Fibroblast of gingiva (primary cell): ENCODE data around the gene TMA7.

ENCODE experiments used
- DNase-seq: peaks from one replicate; pipeline ENCODE4 v3.0.0-alpha.2; 2011; ENCODE audit warnings: low read depth

TMA7 gene

GRCh38 chr3:48409291-48410201, 30.5 kb upstream of the TMA7 start:
- DNase-seq: no peak

- DNase-seq: no peak
Measured at GRCh38 chr3:48410205-48411040, 29.6 kb upstream of the TMA7 start.

- DNase-seq: no peak
Measured at GRCh38 chr3:48411041-48411588, 28.9 kb upstream of the TMA7 start.

GRCh38 chr3:48411606-48412374, 28.3 kb upstream of the TMA7 start:
- DNase-seq: no peak

GRCh38 chr3:48412375-48413001, 27.6 kb upstream of the TMA7 start:
- no peak for DNase-seq

GRCh38 chr3:48413086-48413485, 27.0 kb upstream of the TMA7 start:
- no peak for DNase-seq

GRCh38 chr3:48413611-48414010, 26.4 kb upstream of the TMA7 start:
- no peak for DNase-seq

- DNase-seq: no peak
Measured at GRCh38 chr3:48414376-48415250, 25.4 kb upstream of the TMA7 start.

- no peak for DNase-seq
Measured at GRCh38 chr3:48415251-48415953, 24.7 kb upstream of the TMA7 start.

GRCh38 chr3:48416091-48416505, 24.0 kb upstream of the TMA7 start:
- DNase-seq: no peak

GRCh38 chr3:48416546-48416945, 23.5 kb upstream of the TMA7 start:
- no peak for DNase-seq

GRCh38 chr3:48417529-48418108, 22.4 kb upstream of the TMA7 start:
- no peak for DNase-seq

- DNase-seq: no peak
Measured at GRCh38 chr3:48418140-48418539, 21.9 kb upstream of the TMA7 start.

GRCh38 chr3:48418651-48419050, 21.4 kb upstream of the TMA7 start:
- no peak for DNase-seq

- DNase-seq: no peak
Measured at GRCh38 chr3:48419149-48419548, 20.9 kb upstream of the TMA7 start.

GRCh38 chr3:48419597-48419996, 20.5 kb upstream of the TMA7 start:
- DNase-seq: no peak

GRCh38 chr3:48420561-48420960, 19.5 kb upstream of the TMA7 start:
- no peak for DNase-seq

GRCh38 chr3:48422272-48422671, 17.8 kb upstream of the TMA7 start:
- DNase-seq: no peak

- no peak for DNase-seq
Measured at GRCh38 chr3:48422681-48423080, 17.4 kb upstream of the TMA7 start.
